H9 (cell line): ENCODE measurements around the gene CDK6. TPM values are rescaled to one million over a fixed set of nuclear protein-coding genes. Genes with fewer than 3 reads are reported as not detected.

Source experiments
- DNase-seq: peaks from one replicate; pipeline ENCODE4 v3.0.0-alpha.2; 2017
- H2AFZ ChIP-seq: one replicate; pipeline ENCODE4 v1.6.1; 2013; ENCODE audit warnings: mild to moderate bottlenecking, low read length, control low read depth, moderate library complexity
- H2AK5ac ChIP-seq: 2 replicates; pipeline ENCODE4 v1.6.1; 2013; ENCODE audit warnings: low read length, control low read depth, mixed read lengths; ENCODE audit not compliant: insufficient read length
- H2BK120ac ChIP-seq: one replicate; pipeline ENCODE4 v1.6.1; 2013; ENCODE audit warnings: low read depth, mild to moderate bottlenecking, low read length, control low read depth, inconsistent platforms; ENCODE audit not compliant: poor library complexity, severe bottlenecking
- H2BK12ac ChIP-seq: 2 replicates; pipeline ENCODE4 v1.6.1; 2013; ENCODE audit warnings: low read length, control low read depth, mixed read lengths, low read depth; ENCODE audit not compliant: insufficient read length
- H2BK15ac ChIP-seq: 2 replicates; pipeline ENCODE4 v1.6.1; 2013; ENCODE audit warnings: low read depth, low read length, control low read depth
- H2BK20ac ChIP-seq: one replicate; pipeline ENCODE4 v1.6.1; 2013; ENCODE audit warnings: low read depth, mild to moderate bottlenecking, low read length, control low read depth, inconsistent platforms; ENCODE audit not compliant: poor library complexity, severe bottlenecking
- H2BK5ac ChIP-seq: 2 replicates; pipeline ENCODE4 v1.6.1; 2013; ENCODE audit warnings: low read length, control low read depth, mixed read lengths; ENCODE audit not compliant: insufficient read length
- H3K14ac ChIP-seq: 2 replicates; pipeline ENCODE4 v1.6.1; 2013; ENCODE audit warnings: low read length, control low read depth; ENCODE audit not compliant: insufficient read depth
- H3K18ac ChIP-seq: 2 replicates; pipeline ENCODE4 v1.6.1; 2013; ENCODE audit warnings: low read depth, mild to moderate bottlenecking, mixed read lengths, low read length, control low read depth; ENCODE audit not compliant: insufficient read length
- H3K23ac ChIP-seq: 2 replicates; pipeline ENCODE4 v1.6.1; 2013; ENCODE audit warnings: low read length, control low read depth, mixed read lengths, low read depth; ENCODE audit not compliant: insufficient read length
- H3K23me2 ChIP-seq: 2 replicates; pipeline ENCODE4 v1.6.1; 2013; ENCODE audit warnings: low read depth, mild to moderate bottlenecking, mixed read lengths, low read length, control low read depth; ENCODE audit not compliant: insufficient read length, poor library complexity, severe bottlenecking
- H3K27ac ChIP-seq: 2 replicates; pipeline ENCODE4 v1.5.1; 2013; ENCODE audit warnings: low read length, control low read depth, mixed read lengths, low read depth; ENCODE audit not compliant: insufficient read length
- H3K27me3 ChIP-seq: 2 replicates; pipeline ENCODE4 v1.6.1; 2013; ENCODE audit warnings: low read length, control low read depth, inconsistent platforms; ENCODE audit not compliant: insufficient read depth
- H3K4ac ChIP-seq: 2 replicates; pipeline ENCODE4 v1.6.1; 2013; ENCODE audit warnings: low read depth, mild to moderate bottlenecking, control low read depth, inconsistent platforms, low read length, moderate library complexity
- H3K4me1 ChIP-seq: 2 replicates; pipeline ENCODE4 v1.6.1; 2013; ENCODE audit warnings: low read length, control low read depth, inconsistent platforms; ENCODE audit not compliant: insufficient read depth
- H3K4me2 ChIP-seq: 2 replicates; pipeline ENCODE4 v1.6.1; 2013; ENCODE audit warnings: low read length, control low read depth, mixed read lengths; ENCODE audit not compliant: insufficient read length, insufficient read depth
- H3K56ac ChIP-seq: 2 replicates; pipeline ENCODE4 v1.6.1; 2013; ENCODE audit warnings: low read depth, mild to moderate bottlenecking, mixed read lengths, low read length, control low read depth; ENCODE audit not compliant: insufficient read length
- H3K79me1 ChIP-seq: 2 replicates; pipeline ENCODE4 v1.6.1; 2013; ENCODE audit warnings: low read depth, mild to moderate bottlenecking, moderate library complexity, low read length, control low read depth, inconsistent platforms; ENCODE audit not compliant: insufficient read depth, poor library complexity, severe bottlenecking
- H3K79me2 ChIP-seq: 2 replicates; pipeline ENCODE4 v1.6.1; 2013; ENCODE audit warnings: low read length, control low read depth, inconsistent platforms; ENCODE audit not compliant: insufficient read depth
- H3K9ac ChIP-seq: 2 replicates; pipeline ENCODE4 v1.6.1; 2013; ENCODE audit warnings: low read length, control low read depth, mixed read lengths; ENCODE audit not compliant: insufficient read length; ENCODE audit errors: extremely low read depth
- H3K9me3 ChIP-seq: one replicate; pipeline ENCODE4 v1.6.1; 2013; ENCODE audit warnings: low read depth, low read length, inconsistent platforms; ENCODE audit not compliant: control insufficient read depth
- H3T11ph ChIP-seq: one replicate; pipeline ENCODE4 v1.6.1; 2013; ENCODE audit warnings: mild to moderate bottlenecking, low read length, control low read depth, inconsistent platforms
- H4K20me1 ChIP-seq: one replicate; pipeline ENCODE4 v1.6.1; 2013; ENCODE audit not compliant: control insufficient read depth, insufficient read length, insufficient read depth
- H4K5ac ChIP-seq: 2 replicates; pipeline ENCODE4 v1.6.1; 2013; ENCODE audit warnings: low read depth, mild to moderate bottlenecking, mixed read lengths, low read length, control low read depth; ENCODE audit not compliant: insufficient read length
- H4K8ac ChIP-seq: replicated peaks from 2 replicates; pipeline ENCODE4 v1.6.1; 2013; ENCODE audit warnings: low read length, control low read depth, mixed read lengths, low read depth; ENCODE audit not compliant: insufficient read length
- H4K91ac ChIP-seq: 2 replicates; pipeline ENCODE4 v1.6.1; 2013; ENCODE audit warnings: low read depth, mild to moderate bottlenecking, moderate library complexity, mixed read lengths, low read length, control low read depth; ENCODE audit not compliant: insufficient read length
- H3K27ac Mint-ChIP-seq, 3 experiments: 2 replicates in 2 of 3; 3 replicates in 1 of 3; pipeline ENCODE4 v1.8.0; 2020 to 2021; ENCODE audit warnings: mixed read lengths in 3 of 3, mild to moderate bottlenecking in 1 of 3, moderate library complexity in 1 of 3
- H3K27me3 Mint-ChIP-seq: 2 replicates; pipeline ENCODE4 v1.8.0; 2021; ENCODE audit warnings: low read depth, mild to moderate bottlenecking, moderate library complexity, mixed read lengths
- H3K36me3 Mint-ChIP-seq, 3 experiments: 2 replicates in 2 of 3; 3 replicates in 1 of 3; pipeline ENCODE4 v1.8.0; 2020 to 2021; ENCODE audit warnings: low read depth in 3 of 3, mixed read lengths in 3 of 3; ENCODE audit not compliant: insufficient read depth in 1 of 3
- H3K4me1 Mint-ChIP-seq, 2 experiments: 2 replicates each; pipeline ENCODE4 v1.8.0; 2020; ENCODE audit warnings: mixed read lengths in 2 of 2
- H3K4me3 Mint-ChIP-seq, 2 experiments: 2 replicates in 1 of 2; 3 replicates in 1 of 2; pipeline ENCODE4 v1.8.0; 2020 to 2021; ENCODE audit warnings: mild to moderate bottlenecking in 2 of 2, mixed read lengths in 2 of 2, moderate library complexity in 1 of 2
- H3K9me3 Mint-ChIP-seq, 2 experiments: 2 replicates in 1 of 2; 3 replicates in 1 of 2; pipeline ENCODE4 v1.8.0; 2020; ENCODE audit warnings: mild to moderate bottlenecking in 2 of 2, mixed read lengths in 2 of 2, moderate library complexity in 1 of 2
- CTCF ChIP-seq: fragments of 200-600 bp; sonication (generic); conservative IDR thresholded peaks from 3 replicates; pipeline ENCODE4 v1.8.0; 2021; ENCODE audit warnings: antibody characterized with exemption, mild to moderate bottlenecking
- WGBS: extraction: QIAGEN DNeasy Blood & Tissue Kit; methylation state at CpG from one replicate; pipeline ENCODE4 v1.1.7; 2013; ENCODE audit warnings: missing lambda C conversion rate, low lambda C conversion rate, mixed read lengths; ENCODE audit not compliant: insufficient read length; ENCODE audit errors: extremely low coverage; 5-methylcytosine and 5-hydroxymethylcytosine counted together
- total RNA-seq: library from RNA; stranded (reverse); gene quantifications from 2 replicates; pipeline ENCODE4 v1.2.1, GENCODE V29; 2021

Gene CDK6
- total RNA-seq, 1 experiment from 2014 or later, result 30.0 TPM

DNA sequence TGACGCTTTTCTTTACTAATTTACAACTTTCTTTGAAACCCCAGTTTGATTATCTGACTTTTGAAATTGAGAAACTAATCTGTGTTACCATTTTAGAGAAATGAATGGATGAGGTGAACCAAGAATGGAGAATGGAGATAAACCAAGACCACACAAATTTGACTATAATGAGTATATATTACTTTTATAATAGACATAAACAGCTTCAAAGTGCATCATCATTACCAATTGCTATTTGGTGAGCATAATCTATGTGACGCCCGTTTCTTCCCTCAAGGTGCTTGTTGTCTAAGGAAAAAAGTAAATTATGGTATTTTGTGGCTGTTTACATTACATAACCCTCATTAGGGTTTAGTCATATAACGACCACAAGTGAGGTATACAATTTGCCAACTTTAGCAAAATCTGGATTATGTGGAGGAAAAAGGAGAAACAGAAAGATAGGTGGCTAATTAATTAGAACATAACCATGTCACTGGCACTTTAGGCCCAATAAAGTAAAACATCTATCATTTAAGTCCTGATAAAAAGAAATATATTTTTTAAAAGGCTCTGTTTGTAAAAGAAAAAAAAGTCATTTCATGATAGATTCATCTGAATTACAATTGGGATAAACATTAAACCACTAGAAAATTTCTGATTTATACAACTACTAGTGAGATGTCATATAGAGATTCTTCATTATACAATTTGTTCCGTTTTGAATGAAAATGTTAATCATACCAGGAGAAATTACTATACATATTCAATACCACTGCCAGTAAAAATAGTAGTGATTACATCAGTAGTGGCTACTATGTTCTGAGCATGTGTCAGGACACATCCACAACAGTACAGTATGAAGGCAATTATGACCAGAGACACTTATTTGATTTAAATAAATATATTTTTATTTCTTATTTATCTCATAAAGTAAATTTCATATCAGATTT lies 128.0 kb downstream of the CDK6 start:
- H3K79me1 ChIP-seq, result no peaks in the 10 kb centered on the region
- no peaks in the 10 kb centered on the region for H3K4me1 ChIP-seq
- H3K9me3 ChIP-seq, result no peaks in the 10 kb centered on the region
- no peak overlapping the region for H3K14ac ChIP-seq
- H3K23ac ChIP-seq, result no peak overlapping the region
- no peak overlapping the region for H3K27ac Mint-ChIP-seq
- H3K36me3 Mint-ChIP-seq, result peaks cover 6 to 9% (median 7%) of the 10 kb centered on the region in 3 experiments; a peak in 6 of 7 replicates
- no peak overlapping the region for H3K4ac ChIP-seq
- peaks cover 3 to 7% of the 10 kb centered on the region in 2 experiments; a peak in 3 of 5 replicates for H3K9me3 Mint-ChIP-seq
- no peak overlapping the region for H2BK20ac ChIP-seq
- no peak overlapping the region for H2AK5ac ChIP-seq
- H2BK120ac ChIP-seq, result no peak overlapping the region
- no peak overlapping the region for H2BK12ac ChIP-seq
- no peak overlapping the region for H3K18ac ChIP-seq
- no peak overlapping the region for H2BK15ac ChIP-seq
- H3K4me3 Mint-ChIP-seq, result no peak overlapping the region
- no peak overlapping the region for H3T11ph ChIP-seq
- H2BK5ac ChIP-seq, result no peak overlapping the region
- no peak overlapping the region for H4K8ac ChIP-seq
- H3K27me3 ChIP-seq, result no peaks in the 10 kb centered on the region
- H4K91ac ChIP-seq, result no peak overlapping the region
- no peak overlapping the region for H3K4me2 ChIP-seq
- H2AFZ ChIP-seq, result no peak overlapping the region
- no peaks in the 10 kb centered on the region for H3K23me2 ChIP-seq
- no peak overlapping the region for H3K9ac ChIP-seq
- WGBS, result no CpG with 5 or more reads among the region's 5 CpGs
- H3K27me3 Mint-ChIP-seq, result no peaks in the 10 kb centered on the region
- no peaks in the 10 kb centered on the region for H3K79me2 ChIP-seq
- no peak overlapping the region for H3K56ac ChIP-seq
- H3K27ac ChIP-seq, result no peak overlapping the region
- TF ChIP-seq CTCF, result no peak
- DNase-seq, result no peak
- H4K20me1 ChIP-seq, result no peaks in the 10 kb centered on the region
- H4K5ac ChIP-seq, result no peak overlapping the region
- peaks cover 7 to 11% of the 10 kb centered on the region in 2 experiments for H3K4me1 Mint-ChIP-seq
